HG03457 (cell line): ENCODE measurements around the gene ZBTB18.

Source experiments
- ATAC-seq: cut with Tn5 transposase; IDR thresholded peaks from one replicate; pipeline ENCODE4 v1.9.1; 2021; ENCODE audit warnings: moderate number of reproducible peaks; ENCODE audit not compliant: unreplicated experiment

Gene ZBTB18

GRCh38 chr1:244087021-244087560 lies 36.0 kb downstream of the ZBTB18 start:
- no peak for ATAC-seq

GRCh38 chr1:244087611-244088010 lies 36.5 kb downstream of the ZBTB18 start:
- ATAC-seq, result no peak

- no peak for ATAC-seq
Observed at GRCh38 chr1:244088161-244088560, 37.1 kb downstream of the ZBTB18 start.

GRCh38 chr1:244089561-244089960 lies 38.5 kb downstream of the ZBTB18 start:
- no peak for ATAC-seq

GRCh38 chr1:244090645-244091044 lies 39.6 kb downstream of the ZBTB18 start:
- no peak for ATAC-seq

- no peak for ATAC-seq
Observed at GRCh38 chr1:244092293-244092963, 41.3 kb downstream of the ZBTB18 start.

GRCh38 chr1:244092964-244093638 lies 42.0 kb downstream of the ZBTB18 start:
- no peak for ATAC-seq

- no peak for ATAC-seq
Observed at GRCh38 chr1:244094880-244095528, 43.9 kb downstream of the ZBTB18 start.

GRCh38 chr1:244095529-244095911 lies 44.4 kb downstream of the ZBTB18 start:
- ATAC-seq, result no peak

- ATAC-seq, result no peak
Observed at GRCh38 chr1:244096066-244096610, 45.1 kb downstream of the ZBTB18 start.

GRCh38 chr1:244096691-244097090 lies 45.6 kb downstream of the ZBTB18 start:
- ATAC-seq, result no peak

- ATAC-seq, result no peak
Observed at GRCh38 chr1:244097523-244098405, 46.7 kb downstream of the ZBTB18 start.

GRCh38 chr1:244099258-244099930 lies 48.3 kb downstream of the ZBTB18 start:
- ATAC-seq, result no peak

- ATAC-seq, result no peak
Observed at GRCh38 chr1:244100276-244100675, 49.2 kb downstream of the ZBTB18 start.

GRCh38 chr1:244100704-244101453 lies 49.8 kb downstream of the ZBTB18 start:
- ATAC-seq, result no peak

GRCh38 chr1:244102046-244102445 lies 51.0 kb downstream of the ZBTB18 start:
- no peak for ATAC-seq

- no peak for ATAC-seq
Observed at GRCh38 chr1:244102468-244102867, 51.4 kb downstream of the ZBTB18 start.

- ATAC-seq, result no peak
Observed at GRCh38 chr1:244104309-244105060, 53.4 kb downstream of the ZBTB18 start.

- ATAC-seq, result no peak
Observed at GRCh38 chr1:244106176-244106575, 55.1 kb downstream of the ZBTB18 start.
